Fibroblast of mammary gland (primary cell): ENCODE data around the gene GNPTG.

Experiments
- DNase-seq: peaks from one replicate; pipeline ENCODE4 v3.0.0-alpha.2; 2010; ENCODE audit warnings: low read depth
- H3K4me3 ChIP-seq: 2 replicates; pipeline ENCODE4 v1.5.1; 2011; ENCODE audit warnings: low read depth, mild to moderate bottlenecking, low read length, moderate library complexity; ENCODE audit not compliant: control insufficient read depth
- CTCF ChIP-seq: conservative IDR thresholded peaks from 2 replicates; pipeline ENCODE4 v1.5.1; 2011; ENCODE audit warnings: low read depth, low read length, inconsistent platforms; ENCODE audit not compliant: control insufficient read depth, insufficient read depth

Gene GNPTG

GRCh38 chr16:1348441-1348840, 3.3 kb upstream of the GNPTG start:
- no peak for DNase-seq
- no peak for TF ChIP-seq CTCF
- H3K4me3 ChIP-seq, result no peak overlapping the region

GRCh38 chr16:1348926-1349325, 2.8 kb upstream of the GNPTG start:
- TF ChIP-seq CTCF, result no peak
- no peak overlapping the region for H3K4me3 ChIP-seq
- no peak for DNase-seq

- DNase-seq, result no peak
- H3K4me3 ChIP-seq, result no peak overlapping the region
- TF ChIP-seq CTCF, result no peak
Measured at GRCh38 chr16:1349351-1349750, 2.4 kb upstream of the GNPTG start.

- no peak for DNase-seq
- no peak for TF ChIP-seq CTCF
- no peak overlapping the region for H3K4me3 ChIP-seq
Measured at GRCh38 chr16:1349951-1350350, 1.8 kb upstream of the GNPTG start.

GRCh38 chr16:1350691-1351090, 1.0 kb upstream of the GNPTG start:
- no peak for TF ChIP-seq CTCF
- no peak for DNase-seq
- H3K4me3 ChIP-seq, result peak overlapping the region; percentile 68

DNA sequence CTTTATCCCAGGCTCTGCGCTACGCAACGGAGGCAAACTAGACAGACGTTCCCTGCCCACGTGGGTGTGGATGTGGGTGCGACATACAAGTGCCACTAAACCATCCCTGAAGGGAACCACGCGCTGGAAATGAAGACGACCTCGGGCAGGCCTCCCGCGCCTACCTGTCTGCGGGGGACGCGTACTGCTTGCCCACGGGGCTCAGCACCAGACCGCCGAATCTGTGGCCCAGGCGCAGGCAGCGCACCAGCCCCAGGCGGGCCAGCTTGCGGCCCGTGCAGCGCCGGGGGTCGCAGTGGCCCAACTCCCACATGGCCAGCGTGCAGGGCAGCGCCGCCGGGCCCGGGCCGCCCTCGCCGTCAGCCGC, 533 bp upstream of the GNPTG start:
- H3K4me3 ChIP-seq, result peak overlapping the region; percentile 68
- DNase-seq, result no peak

More for the DNA sequence above, 533 bp upstream of the GNPTG start:
- no peak for TF ChIP-seq CTCF
